NCI-H524 treated with DMSO at 0.1 percent for 48 hours (cell line): ENCODE data around the gene PAFAH1B1.
"Not testable (repeated sequence)": the region's sequence is repeated elsewhere in the genome, so short reads cannot be mapped to it uniquely, and the experiment has no call there.

ENCODE experiments used
- DNase-seq: peaks from one replicate; lab custom pipeline; 2025; lab: John Stamatoyannopoulos, UW

PAFAH1B1 gene

DNA sequence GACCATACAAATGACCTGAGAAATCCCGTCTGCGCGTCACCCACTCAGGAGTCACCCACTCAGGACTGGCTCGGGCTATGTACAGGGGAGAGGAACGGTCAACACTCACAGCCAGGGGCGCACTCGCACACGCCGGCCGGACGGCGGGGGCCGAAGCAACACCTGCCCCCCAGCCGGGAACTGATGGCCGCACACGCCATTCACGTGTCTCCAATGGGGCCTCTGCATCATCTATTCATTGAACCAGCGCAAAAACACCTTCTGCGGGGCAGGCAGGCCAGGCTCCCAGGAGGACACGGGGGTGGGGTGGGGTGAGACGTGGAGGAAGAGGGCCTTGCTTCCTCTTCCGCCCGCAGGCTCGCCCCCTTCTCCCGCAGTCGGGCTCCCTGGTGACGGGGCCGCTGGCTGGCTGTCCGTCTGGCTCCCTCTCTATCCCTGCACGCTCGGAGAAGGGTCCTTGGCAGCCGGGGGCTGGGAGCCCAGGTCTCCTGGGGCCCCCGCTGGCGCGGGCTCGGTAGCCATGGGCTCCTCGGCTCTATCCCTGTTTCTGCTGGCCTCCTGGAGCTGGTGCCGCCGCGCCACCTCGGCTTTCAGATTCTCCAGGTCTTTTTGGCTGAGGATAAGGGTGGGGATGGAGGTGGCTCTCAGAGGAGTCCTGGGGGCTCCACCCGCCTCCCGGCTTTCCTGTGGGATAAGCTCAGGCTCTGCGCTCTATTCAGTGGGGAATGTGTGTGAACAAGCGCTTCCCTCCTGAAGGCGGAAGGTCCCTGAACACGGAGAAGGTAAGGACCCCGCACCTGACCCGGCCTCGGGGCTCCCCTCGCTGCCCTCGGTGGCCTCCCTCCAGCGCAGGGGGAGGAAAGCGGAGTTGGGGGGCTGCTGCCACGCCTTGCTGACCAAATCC is 97.0 kb downstream of the PAFAH1B1 start:
- DNase-seq, result no peak

GRCh38 chr17:2691069-2691871 is 97.8 kb downstream of the PAFAH1B1 start:
- no peak for DNase-seq

- no peak for DNase-seq
Measured at GRCh38 chr17:2691965-2692780, 98.7 kb downstream of the PAFAH1B1 start.

- no peak for DNase-seq
Measured at GRCh38 chr17:2692781-2693135, 99.3 kb downstream of the PAFAH1B1 start.

GRCh38 chr17:2693561-2694380 is 100.3 kb downstream of the PAFAH1B1 start:
- DNase-seq, result no peak

DNA sequence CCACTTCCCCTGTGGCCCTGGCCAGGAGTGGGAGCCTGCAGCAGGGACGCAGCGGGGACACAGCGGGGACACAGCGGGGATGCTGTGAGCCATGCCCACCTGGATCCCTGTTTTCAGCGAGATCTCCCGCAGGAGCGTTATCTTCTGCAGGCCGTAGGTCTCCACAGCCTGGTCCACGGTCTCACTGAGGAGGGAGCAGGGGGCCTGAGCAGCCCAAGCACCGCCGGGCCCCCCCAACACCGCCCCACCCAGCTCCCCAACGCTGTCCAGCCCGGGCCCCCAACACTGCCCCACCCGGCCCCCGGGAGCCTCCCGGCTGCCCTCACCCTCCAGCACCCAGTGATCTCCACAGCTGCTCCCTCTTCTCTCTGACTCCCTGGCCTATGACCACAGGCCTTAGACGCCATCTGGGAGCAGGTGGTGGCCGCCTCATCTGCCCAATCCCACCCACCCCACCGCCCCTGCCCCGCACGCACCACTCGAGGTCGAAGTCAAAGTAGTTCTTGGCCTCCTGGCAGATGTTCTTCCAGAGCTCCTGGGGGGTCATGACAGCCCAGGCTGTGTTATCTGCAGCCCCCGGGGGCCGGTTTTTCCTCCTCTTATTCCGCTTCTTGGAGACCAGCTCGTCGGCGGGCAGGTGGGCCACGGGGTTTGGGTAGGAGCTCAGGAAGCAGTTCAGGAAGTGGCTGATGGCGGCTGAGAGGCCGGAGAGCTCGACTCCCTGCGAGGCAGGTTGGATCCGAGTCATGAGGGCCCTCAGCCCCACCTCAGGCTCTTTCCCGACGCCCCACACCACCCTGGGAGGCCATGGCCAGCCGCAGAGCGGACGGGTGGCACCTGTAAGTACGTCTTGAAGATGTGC is 101.2 kb downstream of the PAFAH1B1 start:
- DNase-seq, result no peak

DNA sequence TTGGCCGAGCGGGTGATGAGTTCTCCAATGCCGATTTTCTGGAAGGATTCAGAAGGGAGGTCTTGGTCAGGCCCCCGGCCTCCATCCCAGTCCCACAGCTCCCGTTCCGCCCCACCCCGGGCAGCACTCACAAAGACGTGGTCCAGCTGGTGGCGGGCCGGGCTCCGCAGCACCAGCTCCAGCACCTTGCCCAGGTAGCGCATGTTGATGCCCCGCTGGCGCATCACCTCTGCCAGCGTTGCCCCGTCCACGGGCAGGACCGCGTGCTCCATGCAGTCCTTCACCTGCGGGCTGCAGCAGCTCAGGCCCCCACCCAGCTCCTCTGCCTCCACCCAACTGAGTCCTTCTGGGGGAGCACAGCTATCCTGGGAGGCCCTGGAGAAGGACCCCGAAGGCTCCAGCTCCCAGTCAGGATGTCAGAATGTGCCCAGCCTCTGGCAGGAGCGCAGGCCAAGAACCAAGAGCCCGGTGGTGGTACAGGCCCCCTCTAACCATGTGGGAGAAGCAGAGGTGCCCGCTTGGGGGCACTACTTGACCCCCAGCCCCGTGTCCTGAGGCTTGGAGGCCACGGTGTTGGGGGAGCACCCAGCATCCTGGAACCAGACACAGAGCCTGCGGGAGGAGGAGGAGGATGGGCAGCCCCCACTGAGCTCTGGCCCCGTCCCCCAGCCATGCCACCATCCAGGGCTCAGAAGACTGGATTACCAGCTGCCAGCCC is 101.9 kb downstream of the PAFAH1B1 start:
- DNase-seq, result no peak

- no peak for DNase-seq
Measured at GRCh38 chr17:2695961-2696760, 102.7 kb downstream of the PAFAH1B1 start.

DNA sequence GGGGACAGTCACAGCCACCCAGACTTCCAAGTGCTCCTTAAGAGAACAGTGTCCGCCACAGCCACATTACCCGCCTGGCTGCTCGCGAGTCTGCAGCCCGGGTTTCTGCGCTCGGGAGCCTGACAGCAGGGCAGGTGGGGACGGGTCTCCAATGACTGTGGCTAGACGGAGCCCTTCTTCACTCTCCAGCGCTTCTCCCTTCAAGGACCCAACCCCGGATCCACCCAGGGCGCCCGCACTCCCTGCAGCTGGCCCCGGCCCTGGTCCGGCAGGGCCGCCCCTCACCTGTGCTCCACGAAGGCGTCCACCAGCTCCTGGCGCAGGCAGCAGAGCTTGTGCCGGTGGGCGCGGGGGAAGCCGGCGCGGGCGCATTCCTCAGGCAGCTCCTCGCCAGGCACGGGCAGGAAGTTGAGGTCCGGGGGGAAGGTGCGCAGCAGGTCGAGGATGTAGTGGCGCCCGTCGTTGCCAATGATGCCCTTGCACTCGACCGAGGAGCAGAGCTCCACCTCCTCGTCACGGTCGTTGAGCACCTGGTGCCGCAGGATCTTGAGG is 104.2 kb downstream of the PAFAH1B1 start:
- DNase-seq, result no peak

- DNase-seq, result not testable (repeated sequence)
Measured at GRCh38 chr17:2699216-2699805, 105.9 kb downstream of the PAFAH1B1 start.

DNA sequence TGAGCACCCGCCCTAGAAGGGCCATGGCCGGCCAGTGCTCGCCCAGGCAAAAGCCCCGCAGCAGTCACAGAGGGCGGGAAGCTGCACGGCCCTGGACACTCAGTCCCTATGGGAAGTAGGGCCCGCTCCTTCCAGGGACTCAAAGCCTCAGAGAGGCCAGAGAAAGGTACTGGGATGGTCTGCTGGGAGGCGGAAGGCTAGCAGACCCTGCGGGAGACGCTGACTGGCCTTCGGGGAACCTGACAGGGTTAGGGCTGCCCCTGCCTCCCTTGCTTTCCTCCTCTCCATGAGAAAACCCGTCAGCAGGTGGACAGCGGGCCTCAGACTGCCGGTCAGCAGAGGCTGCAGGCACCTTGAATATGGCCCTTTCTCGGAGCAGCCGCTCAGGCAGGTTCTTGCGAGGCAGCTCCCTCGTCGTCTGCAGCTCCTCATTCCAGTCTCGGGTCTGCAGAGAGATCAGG is 106.6 kb downstream of the PAFAH1B1 start:
- no peak for DNase-seq

- DNase-seq, result no peak
Measured at GRCh38 chr17:2700491-2701141, 107.2 kb downstream of the PAFAH1B1 start.

- no peak for DNase-seq
Measured at GRCh38 chr17:2701161-2701995, 107.9 kb downstream of the PAFAH1B1 start.

DNA sequence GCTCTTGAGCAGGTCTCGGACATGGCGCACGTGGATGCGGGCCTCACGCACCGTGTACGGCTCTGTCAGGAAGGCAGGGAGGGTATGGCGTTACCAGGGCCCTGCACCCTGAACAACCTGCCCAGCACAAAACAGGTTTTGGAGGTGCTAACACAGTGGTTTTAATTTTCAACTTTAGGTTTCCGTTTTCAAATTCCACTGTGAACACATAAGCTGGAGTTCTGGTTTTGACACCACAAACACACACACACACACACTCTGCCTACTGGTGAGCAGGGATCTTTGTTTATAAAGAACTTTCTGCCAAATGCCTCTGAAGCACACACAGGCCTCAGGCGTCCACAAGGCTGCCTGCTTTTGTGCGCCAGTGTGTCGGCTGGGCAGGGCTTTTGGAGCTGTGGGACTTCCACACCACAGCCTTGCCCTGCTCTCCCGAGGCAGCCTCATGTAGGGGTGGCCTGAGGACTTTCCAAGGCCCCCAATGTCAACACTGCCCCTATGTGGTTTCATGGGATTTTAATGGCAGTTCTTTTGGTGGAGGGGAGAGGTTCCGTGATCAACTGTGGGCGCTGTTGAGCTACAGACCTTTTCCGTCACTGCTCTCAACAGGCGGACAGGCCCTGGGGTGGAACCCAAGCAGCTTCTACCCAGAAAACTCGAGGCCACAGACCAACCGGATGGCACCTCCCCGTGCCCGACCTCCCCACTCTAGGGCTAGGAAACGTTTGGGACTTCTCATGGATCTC is 108.7 kb downstream of the PAFAH1B1 start:
- DNase-seq, result no peak

- no peak for DNase-seq
Measured at GRCh38 chr17:2703181-2703580, 109.7 kb downstream of the PAFAH1B1 start.

GRCh38 chr17:2703606-2704005 is 110.2 kb downstream of the PAFAH1B1 start:
- no peak for DNase-seq
